DOHH2 (cell line): ENCODE data around the gene NUF2.

ENCODE experiments used
- H3F3A ChIP-seq: fragments of 200-600 bp; sonication (generic), shearing (Covaris generic); 2 replicates; pipeline ENCODE4 v1.6.0; 2016; ENCODE audit warnings: antibody characterized with exemption, mild to moderate bottlenecking; ENCODE audit not compliant: control insufficient read depth, insufficient read depth
- H3K27ac ChIP-seq: fragments of 200-600 bp; sonication (generic); 2 replicates; pipeline ENCODE4 v1.5.1; 2014; ENCODE audit warnings: low read depth, mild to moderate bottlenecking, low read length, moderate library complexity
- H3K27me3 ChIP-seq: fragments of 200-600 bp; sonication (generic); 2 replicates; pipeline ENCODE4 v1.6.1; 2014; ENCODE audit warnings: mild to moderate bottlenecking, low read length, mixed read lengths; ENCODE audit not compliant: control insufficient read depth
- H3K36me3 ChIP-seq: fragments of 200-600 bp; sonication (generic); 2 replicates; pipeline ENCODE4 v1.6.1; 2014; ENCODE audit warnings: mild to moderate bottlenecking, low read length, moderate library complexity, mixed read lengths; ENCODE audit not compliant: control insufficient read depth
- H3K4me1 ChIP-seq: fragments of 200-600 bp; sonication (generic); 2 replicates; pipeline ENCODE4 v1.6.1; 2014; ENCODE audit warnings: mild to moderate bottlenecking, low read length, mixed read lengths; ENCODE audit not compliant: control insufficient read depth
- H3K4me2 ChIP-seq: fragments of 200-600 bp; sonication (generic); 2 replicates; pipeline ENCODE4 v1.6.0; 2014; ENCODE audit warnings: mild to moderate bottlenecking, low read length, moderate library complexity
- H3K4me3 ChIP-seq: fragments of 200-600 bp; sonication (generic); 2 replicates; pipeline ENCODE4 v1.5.1; 2014; ENCODE audit warnings: mild to moderate bottlenecking, low read length, mixed read lengths
- H3K79me2 ChIP-seq: fragments of 200-600 bp; sonication (generic); 2 replicates; pipeline ENCODE4 v1.6.1; 2014; ENCODE audit warnings: mild to moderate bottlenecking, low read length, mixed read lengths; ENCODE audit not compliant: control insufficient read depth
- H3K9me2 ChIP-seq: fragments of 200-600 bp; sonication (generic); replicated peaks from 2 replicates; pipeline ENCODE4 v1.6.1; 2014; ENCODE audit warnings: mild to moderate bottlenecking, low read length, mixed read lengths; ENCODE audit not compliant: control insufficient read depth
- H3K9me3 ChIP-seq: fragments of 200-600 bp; sonication (generic); 2 replicates; pipeline ENCODE4 v1.6.1; 2014; ENCODE audit warnings: antibody characterized with exemption, low read length, mixed read lengths; ENCODE audit not compliant: control insufficient read depth, insufficient read depth
- H4K20me1 ChIP-seq: fragments of 200-600 bp; sonication (generic); 2 replicates; pipeline ENCODE4 v1.6.0; 2014; ENCODE audit warnings: low read depth, mild to moderate bottlenecking, antibody characterized with exemption, low read length, moderate library complexity; ENCODE audit not compliant: control insufficient read depth, insufficient read depth
- EZH2phosphoT487 ChIP-seq: fragments of 200-600 bp; sonication (generic); IDR thresholded peaks from 2 replicates; pipeline ENCODE4 v1.6.1; 2017; ENCODE audit warnings: borderline replicate concordance, mild to moderate bottlenecking, antibody characterized with exemption, low read length, moderate library complexity, mixed read lengths
- TF ChIP-seq, protein P1 (sequence below): fragments of 200-600 bp; sonication (generic); IDR thresholded peaks from one replicate; pipeline ENCODE4 v1.5.1; 2014; ENCODE audit warnings: antibody characterized with exemption, mild to moderate bottlenecking, low read depth, low read length; ENCODE audit not compliant: poor library complexity, severe bottlenecking

NUF2 gene

DNA sequence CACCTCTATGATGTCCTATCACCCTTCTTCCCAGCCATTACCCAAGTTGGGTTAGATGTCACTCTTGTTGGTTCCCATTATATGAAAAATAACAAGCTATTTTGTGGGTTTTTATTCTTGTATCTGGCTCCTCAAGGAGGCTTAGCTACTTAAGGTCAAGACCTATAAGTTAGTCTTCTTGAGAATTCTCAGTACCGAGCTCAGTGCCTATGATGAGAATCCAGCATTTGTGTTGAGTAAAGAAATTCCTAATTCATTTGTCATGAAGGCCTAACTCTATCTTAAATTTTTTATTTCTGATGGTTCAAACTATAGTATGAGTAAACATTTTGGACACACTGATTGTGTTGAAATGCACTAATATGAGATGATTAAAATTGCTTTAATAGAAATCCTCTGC, 15.9 kb downstream of the NUF2 start:
- Histone ChIP-seq H3F3A (no peaks in the 10 kb centered on the region; the same call in 1 of the 2 replicates), H3K9me2 (no peaks in the 10 kb centered on the region), H3K27me3 (no peaks in the 10 kb centered on the region), H4K20me1 (no peaks in the 10 kb centered on the region), H3K4me3 (no peak overlapping the region), H3K9me3 (no peaks in the 10 kb centered on the region), H3K79me2 (peaks cover 4% of the 10 kb centered on the region; the same call in 1 of the 2 replicates), H3K27ac (no peak overlapping the region), H3K36me3 (peaks cover 86% of the 10 kb centered on the region), H3K4me2 (no peak overlapping the region), H3K4me1 (no peaks in the 10 kb centered on the region)
- TF ChIP-seq, protein P1, sequence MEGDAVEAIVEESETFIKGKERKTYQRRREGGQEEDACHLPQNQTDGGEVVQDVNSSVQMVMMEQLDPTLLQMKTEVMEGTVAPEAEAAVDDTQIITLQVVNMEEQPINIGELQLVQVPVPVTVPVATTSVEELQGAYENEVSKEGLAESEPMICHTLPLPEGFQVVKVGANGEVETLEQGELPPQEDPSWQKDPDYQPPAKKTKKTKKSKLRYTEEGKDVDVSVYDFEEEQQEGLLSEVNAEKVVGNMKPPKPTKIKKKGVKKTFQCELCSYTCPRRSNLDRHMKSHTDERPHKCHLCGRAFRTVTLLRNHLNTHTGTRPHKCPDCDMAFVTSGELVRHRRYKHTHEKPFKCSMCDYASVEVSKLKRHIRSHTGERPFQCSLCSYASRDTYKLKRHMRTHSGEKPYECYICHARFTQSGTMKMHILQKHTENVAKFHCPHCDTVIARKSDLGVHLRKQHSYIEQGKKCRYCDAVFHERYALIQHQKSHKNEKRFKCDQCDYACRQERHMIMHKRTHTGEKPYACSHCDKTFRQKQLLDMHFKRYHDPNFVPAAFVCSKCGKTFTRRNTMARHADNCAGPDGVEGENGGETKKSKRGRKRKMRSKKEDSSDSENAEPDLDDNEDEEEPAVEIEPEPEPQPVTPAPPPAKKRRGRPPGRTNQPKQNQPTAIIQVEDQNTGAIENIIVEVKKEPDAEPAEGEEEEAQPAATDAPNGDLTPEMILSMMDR, result no peak
- no peak for TF ChIP-seq EZH2phosphoT487

GRCh38 chr1:163346326-163346870, 24.6 kb downstream of the NUF2 start:
- no peaks in the 10 kb centered on the region for H3K4me1 ChIP-seq
- no peaks in the 10 kb centered on the region for H3K27me3 ChIP-seq
- H4K20me1 ChIP-seq, result no peaks in the 10 kb centered on the region
- no peaks in the 10 kb centered on the region for H3K9me2 ChIP-seq
- no peaks in the 10 kb centered on the region; the same call in 1 of the 2 replicates for H3F3A ChIP-seq
- H3K79me2 ChIP-seq, result no peaks in the 10 kb centered on the region
- H3K4me2 ChIP-seq, result no peak overlapping the region
- TF ChIP-seq, protein P1, result no peak
- TF ChIP-seq EZH2phosphoT487, result no peak
- H3K4me3 ChIP-seq, result no peak overlapping the region
- peaks cover 91% of the 10 kb centered on the region for H3K36me3 ChIP-seq
- H3K9me3 ChIP-seq, result no peaks in the 10 kb centered on the region
- H3K27ac ChIP-seq, result no peak overlapping the region

DNA sequence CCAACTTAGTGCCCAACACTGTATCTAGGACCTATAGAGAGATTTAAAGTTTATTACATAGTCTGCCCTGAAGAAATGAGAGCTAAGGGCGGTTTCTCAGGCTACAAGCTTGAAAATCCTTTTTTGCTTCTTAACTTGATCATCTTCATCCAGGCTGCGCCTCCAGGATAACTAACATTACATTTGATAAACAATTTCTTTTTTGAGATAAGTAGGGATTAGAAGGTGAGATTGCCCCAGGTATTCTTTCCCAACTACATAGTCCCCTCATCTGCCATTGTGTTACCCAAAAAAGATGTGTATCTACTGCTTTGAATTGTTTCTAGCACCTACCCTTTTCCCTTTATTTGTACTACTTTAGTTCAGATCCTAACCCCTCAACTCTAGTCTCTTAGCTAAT, 25.4 kb downstream of the NUF2 start:
- Histone ChIP-seq H3K4me3 (no peak overlapping the region), H3K27ac (no peak overlapping the region), H3K27me3 (no peaks in the 10 kb centered on the region), H3K4me1 (no peaks in the 10 kb centered on the region), H3K79me2 (no peaks in the 10 kb centered on the region), H3K9me2 (no peaks in the 10 kb centered on the region), H3K4me2 (no peak overlapping the region), H3F3A (no peaks in the 10 kb centered on the region; the same call in 1 of the 2 replicates), H3K9me3 (no peaks in the 10 kb centered on the region), H3K36me3 (peaks cover 92% of the 10 kb centered on the region), H4K20me1 (no peaks in the 10 kb centered on the region)
- TF ChIP-seq, protein P1, result no peak
- TF ChIP-seq EZH2phosphoT487, result no peak
